Common myeloid progenitor, CD34-positive (primary cell): ENCODE data around the gene SPATA31D3.
"Not testable (repeated sequence)": the region's sequence is repeated elsewhere in the genome, so short reads cannot be mapped to it uniquely, and the experiment has no call there.

Source experiments
- CTCF ChIA-PET: fragments of 350-600 bp; sonication (Branson Sonifier 250); formaldehyde crosslinking; loops from one replicate; lab custom pipeline; 2021; ENCODE audit warnings: antibody characterized with exemption; lab: Charles Lee
- POLR2A ChIA-PET: fragments of 350-600 bp; sonication (Branson Sonifier 250); formaldehyde crosslinking; loops from one replicate; lab custom pipeline; 2021; ENCODE audit warnings: antibody characterized with exemption; lab: Charles Lee
- DNase-seq, 3 donors: peaks; one replicate each; pipeline versions ENCODE4 v3.0.0 to v3.0.0-alpha.2; 2013
- H3K27ac ChIP-seq, 2 experiments: 1 replicate in 1 of 2; 2 replicates in 1 of 2; pipeline ENCODE4 v1.7.0; 2013; ENCODE audit warnings: inconsistent platforms in 2 of 2, low read length in 2 of 2, mild to moderate bottlenecking in 2 of 2, low read depth in 1 of 2, moderate library complexity in 1 of 2; ENCODE audit not compliant: severe bottlenecking in 2 of 2, insufficient read depth in 1 of 2, poor library complexity in 1 of 2
- H3K27me3 ChIP-seq, 5 experiments: replicated peaks in 2 of 5; 1 replicate in 3 of 5; 2 replicates in 2 of 5; pipeline versions ENCODE4 v1.6.1 to v1.7.0; 2013; ENCODE audit warnings: low read length in 4 of 5, mild to moderate bottlenecking in 2 of 5, moderate library complexity in 2 of 5, inconsistent platforms in 1 of 5; ENCODE audit not compliant: insufficient read depth in 5 of 5, control insufficient read depth in 4 of 5
- H3K36me3 ChIP-seq, 4 experiments: 1 replicate in 2 of 4; 2 replicates in 2 of 4; pipeline versions ENCODE4 v1.6.1 to v1.7.0; 2013; ENCODE audit warnings: low read length in 3 of 4, control low read depth in 1 of 4, mild to moderate bottlenecking in 1 of 4; ENCODE audit not compliant: control insufficient read depth in 4 of 4, insufficient read depth in 4 of 4
- H3K4me1 ChIP-seq, 4 experiments: 1 replicate in 3 of 4; 2 replicates in 1 of 4; pipeline versions ENCODE4 v1.6.1 to v1.7.1; 2013; ENCODE audit warnings: low read length in 3 of 4, mild to moderate bottlenecking in 3 of 4, control low read depth in 1 of 4, inconsistent platforms in 1 of 4, moderate library complexity in 1 of 4; ENCODE audit not compliant: control insufficient read depth in 4 of 4, insufficient read depth in 4 of 4; ENCODE audit errors: control extremely low read depth in 1 of 4
- H3K4me3 ChIP-seq, 7 experiments: 1 replicate in 4 of 7; 2 replicates in 3 of 7; pipeline versions ENCODE4 v1.5.1 to v1.7.0; 2013; ENCODE audit warnings: mild to moderate bottlenecking in 7 of 7, low read length in 6 of 7, moderate library complexity in 6 of 7, inconsistent platforms in 2 of 7, low read depth in 2 of 7, control low read depth in 1 of 7; ENCODE audit not compliant: insufficient read depth in 4 of 7, control insufficient read depth in 1 of 7; ENCODE audit errors: extremely low read depth in 1 of 7
- H3K9me3 ChIP-seq, 5 experiments: 1 replicate in 4 of 5; 2 replicates in 1 of 5; pipeline versions ENCODE4 v1.6.1 to v1.7.1; 2013; ENCODE audit warnings: low read length in 4 of 5, mild to moderate bottlenecking in 2 of 5, inconsistent platforms in 1 of 5, low read depth in 1 of 5, moderate library complexity in 1 of 5; ENCODE audit not compliant: control insufficient read depth in 4 of 5, insufficient read depth in 2 of 5; ENCODE audit errors: control extremely low read depth in 1 of 5
- WGBS: methylation state at CpG from one replicate; pipeline ENCODE4 v1.1.5; 2013; ENCODE audit not compliant: insufficient coverage; 5-methylcytosine and 5-hydroxymethylcytosine counted together

The SPATA31D3 gene

GRCh38 chr9:81906671-81907070, 36.6 kb upstream of the SPATA31D3 start:
- POLR2A ChIA-PET, result no interaction called here
- DNase-seq, result no peak
- Histone ChIP-seq H3K36me3 (no peaks in the 10 kb centered on the region), H3K4me1 (no peaks in the 10 kb centered on the region), H3K9me3 (no peaks in the 10 kb centered on the region), H3K27me3 (peaks cover 0 to 1% (median 0%) of the 10 kb centered on the region in 5 experiments), H3K27ac (no peak overlapping the region), H3K4me3 (no peak overlapping the region)
- 100% methylated on average over 1 of the region's 3 CpGs for WGBS
- CTCF ChIA-PET, result no interaction called here

- H3K36me3 ChIP-seq, result no peaks in the 10 kb centered on the region
- no peaks in the 10 kb centered on the region for H3K27me3 ChIP-seq
- DNase-seq, result no peak
- H3K4me1 ChIP-seq, result no peaks in the 10 kb centered on the region
- no peak overlapping the region for H3K4me3 ChIP-seq
- POLR2A ChIA-PET, result no interaction called here
- H3K27ac ChIP-seq, result no peak overlapping the region
- CTCF ChIA-PET, result no interaction called here
- WGBS, result no CpG with 5 or more reads among the region's 6 CpGs
- H3K9me3 ChIP-seq, result no peaks in the 10 kb centered on the region
These were observed 31.2 kb upstream of the SPATA31D3 start for GRCh38 chr9:81912135-81912534.

GRCh38 chr9:81915801-81916505, 27.3 kb upstream of the SPATA31D3 start:
- no peaks in the 10 kb centered on the region for H3K36me3 ChIP-seq
- no peak overlapping the region for H3K4me3 ChIP-seq
- CTCF ChIA-PET, result no interaction called here
- H3K4me1 ChIP-seq, result no peaks in the 10 kb centered on the region
- no peaks in the 10 kb centered on the region for H3K27me3 ChIP-seq
- H3K9me3 ChIP-seq, result no peaks in the 10 kb centered on the region
- 100% methylated on average over 5 of the region's 5 CpGs for WGBS
- no peak overlapping the region for H3K27ac ChIP-seq
- POLR2A ChIA-PET, result no interaction called here
- DNase-seq, result no peak

GRCh38 chr9:81918507-81918906, 24.8 kb upstream of the SPATA31D3 start:
- POLR2A ChIA-PET, CTCF ChIA-PET: not testable (repeated sequence)

DNA sequence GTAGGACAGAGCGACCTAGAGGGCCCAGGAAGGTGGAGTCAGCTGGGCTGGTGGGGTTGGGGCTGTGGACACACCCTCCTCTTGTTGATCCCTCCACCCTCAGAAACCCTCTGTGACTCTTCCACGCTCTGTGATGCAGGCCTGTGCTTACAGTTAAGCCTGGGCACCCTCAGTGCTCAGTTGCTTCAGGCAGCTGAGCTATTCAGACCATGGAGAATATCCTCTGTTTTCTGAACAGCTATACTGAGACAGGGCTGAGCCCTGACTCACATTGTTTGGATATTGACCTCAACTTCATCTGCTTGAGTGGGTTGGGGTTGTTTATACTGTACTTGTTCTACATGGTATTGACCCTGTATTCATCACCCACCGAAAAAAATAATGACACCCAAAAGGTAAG, 15.0 kb upstream of the SPATA31D3 start, which contains the start of gene SPATA31D4:
Gene SPATA31D4 (plus strand): TSS at position 124 of the 400 bp plus-strand sequence. CDS start 86 bp downstream, at position 210.
- CTCF ChIA-PET, H3K9me3 ChIP-seq, POLR2A ChIA-PET, H3K27me3 ChIP-seq, H3K36me3 ChIP-seq, H3K4me1 ChIP-seq, DNase-seq, H3K4me3 ChIP-seq, H3K27ac ChIP-seq: not testable (repeated sequence)
- no CpG with 5 or more reads among the region's 3 CpGs for WGBS

More at GRCh38 chr9:81918507-81918906, 24.8 kb upstream of the SPATA31D3 start:
- H3K9me3 ChIP-seq, H3K27me3 ChIP-seq, H3K4me1 ChIP-seq, H3K4me3 ChIP-seq, DNase-seq, H3K36me3 ChIP-seq, H3K27ac ChIP-seq: not testable (repeated sequence)
- WGBS, result no CpG with 5 or more reads among the region's 3 CpGs

DNA sequence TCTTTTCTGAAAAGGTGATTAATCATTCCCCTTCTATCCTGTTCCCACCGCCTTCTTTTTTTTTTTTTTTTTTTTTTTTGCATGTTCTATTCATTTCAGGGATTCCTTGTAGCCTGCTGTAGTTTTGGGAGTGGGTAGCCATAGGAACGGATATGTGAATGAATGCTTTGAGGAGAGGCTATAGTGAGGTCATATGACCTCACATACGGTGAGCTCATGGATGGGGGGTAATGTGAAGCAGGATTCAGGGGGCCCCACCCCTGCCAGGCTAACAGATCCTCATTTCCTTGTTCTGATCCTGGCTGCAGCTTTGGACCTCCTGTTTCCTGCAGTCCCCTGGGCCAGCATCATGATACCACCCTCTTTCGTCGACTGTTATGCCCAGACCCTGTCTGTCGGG, 13.2 kb upstream of the SPATA31D3 start:
- no CpG with 5 or more reads among the region's 6 CpGs for WGBS

GRCh38 chr9:81933547-81933946, 9.8 kb upstream of the SPATA31D3 start:
- H3K4me3 ChIP-seq, CTCF ChIA-PET, H3K4me1 ChIP-seq, POLR2A ChIA-PET, H3K27ac ChIP-seq, DNase-seq, H3K9me3 ChIP-seq, H3K36me3 ChIP-seq, H3K27me3 ChIP-seq: not testable (repeated sequence)
- no CpG with 5 or more reads among the region's 3 CpGs for WGBS

More for the DNA sequence above, 13.2 kb upstream of the SPATA31D3 start:
- H3K27ac ChIP-seq, H3K4me1 ChIP-seq, H3K27me3 ChIP-seq, POLR2A ChIA-PET, H3K36me3 ChIP-seq, H3K4me3 ChIP-seq, DNase-seq, H3K9me3 ChIP-seq, CTCF ChIA-PET: not testable (repeated sequence)
